Pancreas (tissue), 10 donors: ENCODE results near the gene DNAJB4. TPM values are rescaled to one million over a fixed set of nuclear protein-coding genes. Genes with fewer than 3 reads are reported as not detected.
A peak's percentile ranks its signal among the peaks of the same experiment; 100 is the strongest.

Experiments used
- ATAC-seq, 4 donors: fragments of 200-7000 bp; cut with Tn5 transposase; one replicate each; pipeline versions ENCODE4 v1.8.0 to v1.9.1; 2020; ENCODE audit warnings: mild to moderate bottlenecking in 4 of 4, moderate library complexity in 4 of 4
- DNase-seq, 6 donors: peaks; one replicate each; pipeline ENCODE4 v3.0.0-alpha.2; 2020
- FAIRE-seq: peaks from 2 replicates; lab custom pipeline; 2012; peaks lifted over from hg19 to GRCh38; lab: Jason Lieb, UNC
- H3K27ac ChIP-seq, 4 donors: fragments of 200-600 bp; sonication (generic); 1 replicate in 3 of 4; 2 replicates in 1 of 4; pipeline versions ENCODE4 v1.5.0 to v1.8.0; 2020
- H3K27me3 ChIP-seq, 4 donors: fragments of 200-600 bp; one replicate each; pipeline ENCODE4 v1.8.0; 2021
- H3K36me3 ChIP-seq, 3 donors: fragments of 200-600 bp; sonication (generic) in 1 of 3; one replicate each; pipeline versions ENCODE4 v1.5.0 to v1.8.0; 2020 to 2021
- H3K4me1 ChIP-seq, 3 donors: fragments of 200-600 bp; one replicate each; pipeline ENCODE4 v1.8.0; 2021
- H3K4me3 ChIP-seq, 4 donors: fragments of 200-600 bp; sonication (generic) in 2 of 4; one replicate each; pipeline versions ENCODE4 v1.5.0 to v1.8.0; 2020 to 2021
- H3K9me3 ChIP-seq, 4 donors: fragments of 200-600 bp; one replicate each; pipeline ENCODE4 v1.8.0; 2021
- CTCF ChIP-seq, 4 donors: fragments of 200-600 bp; sonication (generic) in 3 of 4; IDR thresholded peaks; one replicate each; pipeline versions ENCODE4 v1.5.0 to v1.8.0; 2021; ENCODE audit warnings: antibody characterized with exemption in 4 of 4
- WGBS, 2 donors: extraction: QIAGEN DNeasy Blood & Tissue Kit; methylation state at CpG; one replicate each; pipeline ENCODE4 v1.1.7; 2013; 5-methylcytosine and 5-hydroxymethylcytosine counted together
- intact Hi-C, 3 donors: fragments of 100-400 bp; cut with DNase I; formaldehyde crosslinking; loops; one replicate each; pipeline versions ENCODE4 v1.11.1 to v1.14.2; 2022
- polyA plus RNA-seq, 2 donors: library from polyadenylated mRNA; stranded (reverse); fragments of 200-250 nt; gene quantifications; one replicate each; pipeline ENCODE4 v1.2.3, GENCODE V29; 2013
- total RNA-seq, 6 donors: library from RNA; stranded (reverse); fragmentation: NEBNext Ultra II Directional in 4 of 6; extraction: Animal tissue kit (Norgen Biotek cat#: 25700) in 4 of 6; gene quantifications; one replicate each; pipeline versions ENCODE4 v1.2.1 to v1.2.4, GENCODE V29; 2021 to 2023
- donor health status: healthy with polysubstance abuse.
- donor health status: DM: no; HTN: no; CAD: no; lungs with moderate emphysema.
- donor health status: DM: no; HTN: no; CAD: no.
- donor health status: control.
- donor health status: control.
- donor health status: Bipolar disorder and iron deficiency.
- donor health status: DM: yes; HTN: yes; CAD: no.
- donor health status: DM: no; HTN: no; CAD: no.
- donor health status: DM: no; HTN: no; CAD: no.
- donor health status: DM: yes; HTN: yes; CAD: no.

Gene DNAJB4
- total and polyA plus RNA-seq, 8 donors: 6.7 to 38.6 (median 20.7) TPM

GRCh38 chr1:78032996-78033796, 28.5 kb downstream of the DNAJB4 start:
- no peak overlapping the region for H3K4me3 ChIP-seq
- intact Hi-C loops: no loop called here
- no peaks in the 10 kb centered on the region for H3K9me3 ChIP-seq
- TF ChIP-seq CTCF (IDR thresholded peaks at IDR 0.05): no peak
- H3K27ac ChIP-seq: peak overlapping the region in 1 of 4 donors; percentile 34
- peaks cover 0 to 19% (median 0%) of the 10 kb centered on the region in 3 donors for H3K4me1 ChIP-seq
- no peaks in the 10 kb centered on the region for H3K27me3 ChIP-seq
- ATAC-seq: peak in 3 of 4 donors; percentile 41 to 69 (median 54)
- 61 to 64% methylated on average over 4 of the region's 4 CpGs for WGBS, 2 donors
- DNase-seq: no peak
- no peak for FAIRE-seq
- H3K36me3 ChIP-seq: no peaks in the 10 kb centered on the region

- intact Hi-C loops: no loop called here
- ATAC-seq (no peak), DNase-seq (no peak), FAIRE-seq (no peak)
- no peak overlapping the region for H3K4me3 ChIP-seq
- H3K27ac ChIP-seq: peak overlapping the region in 1 of 4 donors; percentile 34
- no peaks in the 10 kb centered on the region for H3K36me3 ChIP-seq
- H3K9me3 ChIP-seq: no peaks in the 10 kb centered on the region
- WGBS, 2 donors: 78 to 81% methylated on average over 3 of the region's 3 CpGs
- no peak for TF ChIP-seq CTCF (IDR thresholded peaks at IDR 0.05)
- no peaks in the 10 kb centered on the region for H3K27me3 ChIP-seq
- peaks cover 0 to 19% (median 0%) of the 10 kb centered on the region in 3 donors for H3K4me1 ChIP-seq
Measured at GRCh38 chr1:78033797-78034172, 29.0 kb downstream of the DNAJB4 start.

GRCh38 chr1:78035121-78035520, 30.4 kb downstream of the DNAJB4 start:
- Histone ChIP-seq H3K36me3 (no peaks in the 10 kb centered on the region), H3K4me3 (no peak overlapping the region), H3K27ac (no peak overlapping the region), H3K4me1 (peaks cover 5 to 29% (median 5%) of the 10 kb centered on the region in 3 donors), H3K27me3 (no peaks in the 10 kb centered on the region), H3K9me3 (no peaks in the 10 kb centered on the region)
- WGBS, 2 donors: 72 to 73% methylated on average over 2 of the region's 2 CpGs
- FAIRE-seq (no peak), ATAC-seq (no peak), DNase-seq (no peak)
- intact Hi-C loops: no loop called here
- TF ChIP-seq CTCF (IDR thresholded peaks at IDR 0.05): no peak

GRCh38 chr1:78036450-78036849, 31.7 kb downstream of the DNAJB4 start:
- H3K9me3 ChIP-seq: no peaks in the 10 kb centered on the region
- H3K4me1 ChIP-seq: peaks cover 5 to 36% (median 13%) of the 10 kb centered on the region in 3 donors
- no peak overlapping the region for H3K4me3 ChIP-seq
- H3K27me3 ChIP-seq: no peaks in the 10 kb centered on the region
- no peak for ATAC-seq
- 69 to 72% methylated on average over 5 of the region's 5 CpGs for WGBS, 2 donors
- TF ChIP-seq CTCF (IDR thresholded peaks at IDR 0.05): no peak
- no peak for FAIRE-seq
- H3K27ac ChIP-seq: no peak overlapping the region
- H3K36me3 ChIP-seq: no peaks in the 10 kb centered on the region
- no peak for DNase-seq
- intact Hi-C loops: no loop called here

- ATAC-seq: peak; percentile 45 to 75 (median 66)
- 40 to 41% methylated on average over 2 of the region's 2 CpGs for WGBS, 2 donors
- FAIRE-seq: no peak
- H3K4me3 ChIP-seq: peak overlapping the region in 2 of 4 donors; percentile 3 to 5
- TF ChIP-seq CTCF (IDR thresholded peaks at IDR 0.05): no peak
- H3K27me3 ChIP-seq: no peaks in the 10 kb centered on the region
- H3K27ac ChIP-seq: peak overlapping the region; percentile 63 to 83 (median 68)
- no peak for DNase-seq
- no peaks in the 10 kb centered on the region for H3K36me3 ChIP-seq
- no peaks in the 10 kb centered on the region for H3K9me3 ChIP-seq
- peaks cover 5 to 36% (median 18%) of the 10 kb centered on the region in 3 donors for H3K4me1 ChIP-seq
- intact Hi-C loops: no loop called here
Measured at GRCh38 chr1:78038071-78038470, 33.3 kb downstream of the DNAJB4 start.
